MM.1S (cell line): Measurements from ENCODE around the gene SPATA21.

Experiments
- EZH2 ChIP-seq: fragments of 300-600 bp; sonication (generic); optimal IDR thresholded peaks from 2 replicates; pipeline ENCODE3; 2017; ENCODE audit warnings: low read depth, mild to moderate bottlenecking, antibody characterized with exemption, low read length, mixed read lengths
- TF ChIP-seq, protein P1 (sequence below): fragments of 300-600 bp; sonication (generic); IDR thresholded peaks from 2 replicates; pipeline ENCODE4 v1.5.1; 2016; ENCODE audit warnings: antibody characterized with exemption, low read length, mixed read lengths

DNA sequence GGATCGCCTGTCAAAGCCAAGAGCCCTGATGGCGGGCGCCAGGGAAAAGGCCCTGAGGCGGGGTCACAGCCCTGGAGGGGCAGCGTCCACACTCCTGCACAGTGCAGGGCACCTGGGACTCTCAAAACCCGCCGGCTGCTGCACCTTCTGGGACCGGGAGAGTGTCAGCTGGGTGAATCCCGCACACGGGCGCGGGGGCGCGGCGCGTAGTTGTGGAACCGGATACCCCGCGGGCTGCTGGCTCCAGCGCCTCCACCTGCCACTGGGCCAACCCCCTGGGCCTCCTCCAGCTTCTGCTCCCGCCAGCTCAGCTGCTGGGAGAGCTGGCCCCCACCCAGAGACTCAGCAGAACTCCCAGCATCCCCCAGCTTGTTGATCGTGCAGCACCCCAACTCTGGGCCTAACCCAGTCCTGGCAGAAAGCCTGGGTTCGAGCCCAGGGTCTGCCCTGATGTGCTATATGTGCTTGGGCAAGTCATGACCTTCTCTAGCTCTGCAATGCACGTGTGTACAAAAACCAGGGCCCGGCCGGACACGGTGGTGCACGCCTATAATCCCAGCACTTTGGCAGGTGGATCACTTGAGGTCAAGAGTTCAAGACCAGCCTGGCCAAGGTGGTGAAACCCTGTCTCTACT is 37.1 kb upstream of the SPATA21 start:
- TF ChIP-seq, protein P1, sequence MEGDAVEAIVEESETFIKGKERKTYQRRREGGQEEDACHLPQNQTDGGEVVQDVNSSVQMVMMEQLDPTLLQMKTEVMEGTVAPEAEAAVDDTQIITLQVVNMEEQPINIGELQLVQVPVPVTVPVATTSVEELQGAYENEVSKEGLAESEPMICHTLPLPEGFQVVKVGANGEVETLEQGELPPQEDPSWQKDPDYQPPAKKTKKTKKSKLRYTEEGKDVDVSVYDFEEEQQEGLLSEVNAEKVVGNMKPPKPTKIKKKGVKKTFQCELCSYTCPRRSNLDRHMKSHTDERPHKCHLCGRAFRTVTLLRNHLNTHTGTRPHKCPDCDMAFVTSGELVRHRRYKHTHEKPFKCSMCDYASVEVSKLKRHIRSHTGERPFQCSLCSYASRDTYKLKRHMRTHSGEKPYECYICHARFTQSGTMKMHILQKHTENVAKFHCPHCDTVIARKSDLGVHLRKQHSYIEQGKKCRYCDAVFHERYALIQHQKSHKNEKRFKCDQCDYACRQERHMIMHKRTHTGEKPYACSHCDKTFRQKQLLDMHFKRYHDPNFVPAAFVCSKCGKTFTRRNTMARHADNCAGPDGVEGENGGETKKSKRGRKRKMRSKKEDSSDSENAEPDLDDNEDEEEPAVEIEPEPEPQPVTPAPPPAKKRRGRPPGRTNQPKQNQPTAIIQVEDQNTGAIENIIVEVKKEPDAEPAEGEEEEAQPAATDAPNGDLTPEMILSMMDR, result no peak
- no peak for TF ChIP-seq EZH2
